Liver (tissue), 3 donors: ENCODE results near the gene MINAR1.

Experiments used
- ATF3 ChIP-seq: IDR thresholded peaks from 2 replicates; pipeline ENCODE4 v1.6.1; 2016; ENCODE audit warnings: antibody characterized with exemption
- CTCF ChIP-seq: fragments of 150-350 bp; IDR thresholded peaks from 2 replicates; pipeline ENCODE4 v1.5.1; 2017; ENCODE audit warnings: improper control_type of control experiment, low read depth, low read length; ENCODE audit not compliant: missing input control
- EGR1 ChIP-seq, 2 donors: IDR thresholded peaks; 2 replicates each; pipeline ENCODE4 v1.6.1; 2016 to 2018; ENCODE audit warnings: antibody characterized with exemption in 2 of 2, low read depth in 2 of 2
- FOXA1 ChIP-seq: IDR thresholded peaks from 2 replicates; pipeline ENCODE4 v1.6.1; 2016; ENCODE audit warnings: antibody characterized with exemption
- HNF4G ChIP-seq: IDR thresholded peaks from 2 replicates; pipeline ENCODE4 v1.6.1; 2016; ENCODE audit warnings: antibody characterized with exemption
- REST ChIP-seq: IDR thresholded peaks from 2 replicates; pipeline ENCODE4 v1.6.1; 2016; ENCODE audit warnings: antibody characterized with exemption, mild to moderate bottlenecking
- TAF1 ChIP-seq: conservative IDR thresholded peaks from 2 replicates; pipeline ENCODE4 v1.6.1; 2016; ENCODE audit warnings: antibody characterized with exemption, mild to moderate bottlenecking
- YY1 ChIP-seq: IDR thresholded peaks from 2 replicates; pipeline ENCODE4 v1.6.1; 2016; ENCODE audit warnings: antibody characterized with exemption, mild to moderate bottlenecking
- ZBTB33 ChIP-seq: IDR thresholded peaks from 2 replicates; pipeline ENCODE4 v1.6.1; 2016; ENCODE audit warnings: antibody characterized with exemption
- donor health status: healthy.
- donor health status: healthy.

GRCh38 chr15:79396850-79397249, 35.3 kb upstream of the MINAR1 start:
- TF ChIP-seq REST (no peak), CTCF (no peak), HNF4G (no peak), YY1 (no peak), ZBTB33 (no peak), TAF1 (no peak), FOXA1 (no peak), EGR1 (IDR thresholded peaks at IDR 0.05; ENCODE audit: low read depth in 2 of 2) (no peak), ATF3 (no peak)
